Thoracic aorta (tissue), 2 donors: ENCODE measurements around the gene SPHK2. TPM values are rescaled to one million over a fixed set of nuclear protein-coding genes. Genes with fewer than 3 reads are reported as not detected.

Experiments used
- ATAC-seq: fragments of 150-250 bp; one replicate; pipeline ENCODE4 v1.8.0; 2017; ENCODE audit warnings: low read depth; ENCODE audit not compliant: insufficient number of reproducible peaks, low FRiP score
- DNase-seq: peaks from one replicate; pipeline ENCODE4 v3.0.0-alpha.2; 2020; ENCODE audit warnings: low spot score
- H3K27ac ChIP-seq, 2 donors: fragments of 200-600 bp; sonication (generic); 1 replicate in 1 of 2; 2 replicates in 1 of 2; pipeline ENCODE4 v1.5.1; 2016; ENCODE audit warnings: mild to moderate bottlenecking in 2 of 2, moderate library complexity in 2 of 2
- H3K27me3 ChIP-seq: fragments of 200-600 bp; sonication (generic); replicated peaks from 2 replicates; pipeline ENCODE4 v1.6.0; 2016; ENCODE audit warnings: mild to moderate bottlenecking; ENCODE audit not compliant: insufficient read depth
- H3K36me3 ChIP-seq: fragments of 200-600 bp; sonication (generic); one replicate; pipeline ENCODE4 v1.5.1; 2016
- H3K4me1 ChIP-seq, 2 donors: fragments of 200-600 bp; sonication (generic); 1 replicate in 1 of 2; 2 replicates in 1 of 2; pipeline versions ENCODE4 v1.5.1 to v1.6.0; 2016; ENCODE audit warnings: low read depth in 2 of 2, mild to moderate bottlenecking in 1 of 2; ENCODE audit not compliant: control insufficient read depth in 1 of 2
- H3K4me3 ChIP-seq: fragments of 200-600 bp; sonication (generic); 2 replicates; pipeline ENCODE4 v1.5.1; 2016; ENCODE audit warnings: mild to moderate bottlenecking
- H3K9me3 ChIP-seq: fragments of 200-600 bp; sonication (generic); 2 replicates; pipeline ENCODE4 v1.5.1; 2016
- CTCF ChIP-seq: fragments of 200-600 bp; sonication (generic); IDR thresholded peaks from one replicate; pipeline ENCODE4 v1.5.1; 2019; ENCODE audit warnings: antibody characterized with exemption
- total RNA-seq, 2 donors: library from RNA; depleted of rRNA; stranded (reverse); fragments of >200 nt; gene quantifications; one replicate each; pipeline versions ENCODE4 v1.1.0 to v1.2.3, GENCODE V29; 2016

The SPHK2 gene
- total RNA-seq, 2 donors from 2014 or later: 16.2 to 49.0 TPM

- Histone ChIP-seq H3K9me3 (no peaks in the 10 kb centered on the region), H3K27me3 (no peaks in the 10 kb centered on the region), H3K4me3 (no peak overlapping the region), H3K27ac (no peak overlapping the region), H3K36me3 (no peaks in the 10 kb centered on the region), H3K4me1 (no peaks in the 10 kb centered on the region)
- ATAC-seq: no peak
- no peak for DNase-seq
- TF ChIP-seq CTCF: no peak
These were observed 15.9 kb upstream of the SPHK2 start for GRCh38 chr19:48603449-48603848.

- no peaks in the 10 kb centered on the region for H3K27me3 ChIP-seq
- ATAC-seq (no peak), DNase-seq (no peak)
- H3K36me3 ChIP-seq: no peaks in the 10 kb centered on the region
- no peaks in the 10 kb centered on the region for H3K4me1 ChIP-seq
- TF ChIP-seq CTCF: no peak
- no peaks in the 10 kb centered on the region for H3K9me3 ChIP-seq
- H3K27ac ChIP-seq: no peak overlapping the region
- no peak overlapping the region for H3K4me3 ChIP-seq
These were observed 15.5 kb upstream of the SPHK2 start for GRCh38 chr19:48603850-48604249.

- Histone ChIP-seq H3K27me3 (no peaks in the 10 kb centered on the region), H3K9me3 (no peaks in the 10 kb centered on the region), H3K4me1 (no peaks in the 10 kb centered on the region), H3K4me3 (no peak within 1 kb of the TSS), H3K27ac (no peak within 1 kb of the TSS), H3K36me3 (no peaks in the 10 kb centered on the region)
- DNase-seq (no peak), ATAC-seq (no peak)
- TF ChIP-seq CTCF: no peak
These were observed 12.6 kb upstream of the SPHK2 start, which contains the start of gene SPACA4 for GRCh38 chr19:48606463-48607358. SPACA4 (plus strand) TSS chr19:48606742; CDS start chr19:48606979, 237 bp downstream.

- ATAC-seq: no peak
- no peak for TF ChIP-seq CTCF
These were observed 11.9 kb upstream of the SPHK2 start for GRCh38 chr19:48607359-48607755.

GRCh38 chr19:48608798-48609263 is 10.5 kb upstream of the SPHK2 start:
- Histone ChIP-seq H3K27ac (no peak overlapping the region), H3K4me3 (no peak overlapping the region), H3K9me3 (no peaks in the 10 kb centered on the region), H3K36me3 (no peaks in the 10 kb centered on the region), H3K4me1 (no peaks in the 10 kb centered on the region), H3K27me3 (no peaks in the 10 kb centered on the region)
- DNase-seq: no peak
- ATAC-seq: no peak
- no peak for TF ChIP-seq CTCF

More at GRCh38 chr19:48607359-48607755, 11.9 kb upstream of the SPHK2 start:
- Histone ChIP-seq H3K4me3 (no peak overlapping the region), H3K4me1 (no peaks in the 10 kb centered on the region), H3K27ac (no peak overlapping the region), H3K27me3 (no peaks in the 10 kb centered on the region), H3K36me3 (no peaks in the 10 kb centered on the region), H3K9me3 (no peaks in the 10 kb centered on the region)
- no peak for DNase-seq
